Kidney (tissue), 14 donors: ENCODE data around the gene NSUN2. TPM values are rescaled to one million over a fixed set of nuclear protein-coding genes. Genes with fewer than 3 reads are reported as not detected.

ENCODE experiments used
- DNase-seq, 5 donors: peaks; one replicate each; pipeline ENCODE4 v3.0.0-alpha.2; 2013 to 2020
- FAIRE-seq: peaks from 2 replicates; lab custom pipeline; 2012; peaks lifted over from hg19 to GRCh38; lab: Jason Lieb, UNC
- H3K27ac ChIP-seq, 2 donors: one replicate each; pipeline ENCODE4 v1.7.0; 2013; ENCODE audit warnings: low read depth in 2 of 2, low read length in 2 of 2, inconsistent platforms in 1 of 2
- H3K27me3 ChIP-seq: one replicate; pipeline ENCODE4 v1.7.1; 2013; ENCODE audit warnings: low read length, inconsistent platforms; ENCODE audit not compliant: control insufficient read depth, insufficient read depth
- H3K36me3 ChIP-seq, 3 donors: one replicate each; pipeline versions ENCODE4 v1.7.0 to v1.7.1; 2013; ENCODE audit warnings: low read length in 3 of 3, control low read depth in 1 of 3, inconsistent platforms in 1 of 3; ENCODE audit not compliant: insufficient read depth in 3 of 3, control insufficient read depth in 2 of 3
- H3K4me1 ChIP-seq, 3 donors: one replicate each; pipeline versions ENCODE4 v1.7.0 to v1.7.1; 2013; ENCODE audit warnings: low read length in 3 of 3, inconsistent platforms in 1 of 3, low read depth in 1 of 3; ENCODE audit not compliant: control insufficient read depth in 2 of 3, insufficient read depth in 2 of 3
- H3K4me3 ChIP-seq, 3 donors: one replicate each; pipeline versions ENCODE4 v1.7.0 to v1.8.1; 2013; ENCODE audit warnings: low read length in 3 of 3, control low read depth in 1 of 3, inconsistent platforms in 1 of 3
- H3K9ac ChIP-seq, 3 donors: one replicate each; pipeline versions ENCODE4 v1.7.0 to v1.7.1; 2013; ENCODE audit warnings: low read length in 3 of 3, control low read depth in 1 of 3, inconsistent platforms in 1 of 3
- H3K9me3 ChIP-seq, 3 donors: one replicate each; pipeline versions ENCODE4 v1.7.0 to v1.7.1; 2013; ENCODE audit warnings: low read length in 3 of 3, control low read depth in 1 of 3, inconsistent platforms in 1 of 3; ENCODE audit not compliant: control insufficient read depth in 2 of 3, insufficient read depth in 1 of 3
- CTCF ChIP-seq: IDR thresholded peaks from 3 replicates; pipeline ENCODE4 v1.5.1; 2012; ENCODE audit warnings: mild to moderate bottlenecking, moderate library complexity, borderline replicate concordance; ENCODE audit not compliant: insufficient read depth; ENCODE audit errors: extremely low read depth
- intact Hi-C: fragments of 100-400 bp; cut with DNase I; formaldehyde crosslinking; loops from one replicate; pipeline ENCODE4 v1.11.1; 2022
- polyA plus RNA-seq: library from polyadenylated mRNA; stranded (reverse); fragments of 350-450 nt; fragmentation: Illumina TruSeq; extraction: RNeasy Lipid Tissue Mini Kit (QIAGEN cat#74804); gene quantifications from one replicate; pipeline ENCODE4 v1.2.3, GENCODE V29; 2014; ENCODE audit warnings: low read depth, low replicate concordance; ENCODE audit not compliant: insufficient read depth
- total RNA-seq: library from RNA; stranded (reverse); fragmentation: NEBNext Ultra II Directional; extraction: Animal tissue kit (Norgen Biotek cat#: 25700); gene quantifications from one replicate; pipeline ENCODE4 v1.2.1, GENCODE V29; 2021
- donor health status: control.
- donor health status: control.
- donor health status: control.
- donor health status: control.
- donor health status: control.
- donor health status: DM: yes; HTN: yes; CAD: no.
- donor health status: Normal renal cell carcinoma (clear cell type).

NSUN2 gene
- total and polyA plus RNA-seq, 2 donors from 2014 or later = 16.9 to 48.9 TPM

GRCh38 chr5:6633469-6634245, 813 bp upstream of the NSUN2 start:
- Histone ChIP-seq H3K27me3 (no peaks in the 10 kb centered on the region), H3K9ac (peak overlapping the region in 1 of 3 donors; percentile 22), H3K36me3 (peaks cover 0 to 14% (median 0%) of the 10 kb centered on the region in 3 donors), H3K27ac (peak overlapping the region; percentile 47 to 97), H3K9me3 (no peaks in the 10 kb centered on the region), H3K4me1 (peaks cover 0 to 10% (median 4%) of the 10 kb centered on the region in 3 donors), H3K4me3 (peak overlapping the region; percentile 40 to 84 (median 43))
- DNase-seq (peak in 4 of 5 donors; percentile 21 to 78 (median 50)), FAIRE-seq (no peak)
- TF ChIP-seq CTCF = no peak
- intact Hi-C loops = loop anchor here (10.0 kb wide), 1 partner anchor 111 kb away; no protein-coding TSS in a partner anchor

GRCh38 chr5:6632324-6632887, 438 bp downstream of the NSUN2 start:
- DNase-seq (peak in 3 of 5 donors; percentile 29 to 80 (median 44)), FAIRE-seq (no peak)

GRCh38 chr5:6631441-6631840, 1.4 kb downstream of the NSUN2 start:
- no peak for TF ChIP-seq CTCF
- Histone ChIP-seq H3K27ac (no peak overlapping the region), H3K36me3 (peaks cover 0 to 21% (median 0%) of the 10 kb centered on the region in 3 donors), H3K9ac (no peak overlapping the region), H3K4me3 (peak overlapping the region in 1 of 3 donors; percentile 84), H3K4me1 (peaks cover 0 to 10% (median 4%) of the 10 kb centered on the region in 3 donors), H3K27me3 (no peaks in the 10 kb centered on the region), H3K9me3 (no peaks in the 10 kb centered on the region)
- no peak for DNase-seq
- FAIRE-seq = no peak
- intact Hi-C loops = loop anchor here (10.0 kb wide), 1 partner anchor 113 kb away; no protein-coding TSS in a partner anchor

More at GRCh38 chr5:6632324-6632887, 438 bp downstream of the NSUN2 start:
- intact Hi-C loops = loop anchor here (10.0 kb wide), 1 partner anchor 112 kb away; no protein-coding TSS in a partner anchor
- TF ChIP-seq CTCF = no peak
- Histone ChIP-seq H3K9ac (peak overlapping the region; percentile 81 to 83 (median 81)), H3K27me3 (no peaks in the 10 kb centered on the region), H3K4me3 (peak overlapping the region; percentile 84 to 89 (median 86)), H3K9me3 (no peaks in the 10 kb centered on the region), H3K36me3 (peaks cover 0 to 17% (median 0%) of the 10 kb centered on the region in 3 donors), H3K4me1 (peaks cover 0 to 10% (median 4%) of the 10 kb centered on the region in 3 donors), H3K27ac (peak overlapping the region; percentile 95 to 97)
